PC-3 (cell line): Measurements from ENCODE around the gene SEPHS1. TPM values are rescaled to one million over a fixed set of nuclear protein-coding genes. Genes with fewer than 3 reads are reported as not detected.

ENCODE experiments used
- ATAC-seq: fragments of 200-7000 bp; cut with Tn5 transposase; 2 replicates; pipeline ENCODE4 v1.9.1; 2020; ENCODE audit warnings: mild to moderate bottlenecking, moderate library complexity
- BruUV-seq: library from RNA; stranded (reverse); fragments of 400-500 nt; replicated peaks from 2 replicates; lab custom pipeline; 2021; lab: Mats Ljungman, UMichigan
- CTCF ChIA-PET: fragments of 300-600 bp; sonication (Branson Sonifier 250); formaldehyde crosslinking; loops from one replicate; lab custom pipeline; 2022; ENCODE audit warnings: antibody characterized with exemption; lab: Charles Lee
- POLR2A ChIA-PET: fragments of 300-600 bp; sonication (Branson Sonifier 250); formaldehyde crosslinking; loops from one replicate; lab custom pipeline; 2022; ENCODE audit warnings: antibody characterized with exemption; ENCODE audit not compliant: unreplicated experiment; lab: Charles Lee
- DNase-seq: peaks from one replicate; pipeline ENCODE4 v3.0.0-alpha.2; 2015
- H2AFZ ChIP-seq: fragments of 300-600 bp; sonication (generic); 2 replicates; pipeline ENCODE4 v1.6.0; 2016; ENCODE audit warnings: antibody characterized with exemption, low read length
- H3F3A ChIP-seq: fragments of 300-600 bp; sonication (generic); one replicate; pipeline ENCODE4 v1.6.0; 2017; ENCODE audit warnings: antibody characterized with exemption, low read length, control low read depth, mild to moderate bottlenecking; ENCODE audit not compliant: unreplicated experiment
- H3K27ac ChIP-seq: fragments of 300-600 bp; sonication (generic); 2 replicates; pipeline ENCODE4 v1.5.1; 2016; ENCODE audit warnings: mild to moderate bottlenecking, low read length
- H3K27me3 ChIP-seq: fragments of 300-600 bp; sonication (generic); 2 replicates; pipeline ENCODE4 v1.6.1; 2016; ENCODE audit warnings: low read length, mixed read lengths
- H3K36me3 ChIP-seq: fragments of 300-600 bp; sonication (generic); 2 replicates; pipeline ENCODE4 v1.6.1; 2016; ENCODE audit warnings: low read depth, mixed run types, low read length, mixed read lengths
- H3K4me1 ChIP-seq: fragments of 300-600 bp; sonication (generic); 2 replicates; pipeline ENCODE4 v1.5.1; 2016; ENCODE audit warnings: low read length; ENCODE audit not compliant: insufficient read depth
- H3K4me2 ChIP-seq: fragments of 300-600 bp; sonication (generic); 2 replicates; pipeline ENCODE4 v1.6.0; 2016; ENCODE audit warnings: low read length
- H3K4me3 ChIP-seq: fragments of 300-600 bp; sonication (generic); 2 replicates; pipeline ENCODE4 v1.5.1; 2016; ENCODE audit warnings: mild to moderate bottlenecking, low read length, mixed read lengths
- H3K79me2 ChIP-seq: fragments of 300-600 bp; sonication (generic); 2 replicates; pipeline ENCODE4 v1.6.1; 2017; ENCODE audit warnings: low read length, mixed read lengths
- H3K9ac ChIP-seq: fragments of 300-600 bp; sonication (generic); 2 replicates; pipeline ENCODE4 v1.6.0; 2016; ENCODE audit warnings: mild to moderate bottlenecking, low read length
- H3K9me2 ChIP-seq: fragments of 300-600 bp; sonication (generic); replicated peaks from 2 replicates; pipeline ENCODE4 v1.6.1; 2016; ENCODE audit warnings: mixed run types, low read length, mixed read lengths
- H3K9me3 ChIP-seq: fragments of 300-600 bp; sonication (generic); 2 replicates; pipeline ENCODE4 v1.6.1; 2016; ENCODE audit warnings: low read length, mixed read lengths
- H4K20me1 ChIP-seq: fragments of 300-600 bp; sonication (generic); 2 replicates; pipeline ENCODE4 v1.6.1; 2016; ENCODE audit warnings: low read length, mixed read lengths
- CTCF ChIP-seq: fragments of 300-600 bp; sonication (generic); conservative IDR thresholded peaks from 2 replicates; pipeline ENCODE4 v1.5.1; 2017; ENCODE audit warnings: antibody characterized with exemption, low read depth, mild to moderate bottlenecking, low read length
- EZH2 ChIP-seq: fragments of 300-600 bp; sonication (generic); IDR thresholded peaks from one replicate; pipeline ENCODE4 v1.6.1; 2017; ENCODE audit warnings: antibody characterized with exemption, mild to moderate bottlenecking, low read length; ENCODE audit not compliant: unreplicated experiment
- EZH2phosphoT487 ChIP-seq: fragments of 300-600 bp; sonication (generic); IDR thresholded peaks from 2 replicates; pipeline ENCODE4 v1.6.1; 2018; ENCODE audit warnings: mild to moderate bottlenecking, antibody characterized with exemption, low read length, borderline replicate concordance
- intact Hi-C: fragments of 100-400 bp; cut with micrococcal nuclease; formaldehyde crosslinking; loops from 2 replicates; pipeline ENCODE4 v1.9.0; 2023
- total RNA-seq: library from RNA; depleted of rRNA; stranded (reverse); fragments of >200 nt; gene quantifications from 2 replicates; pipeline ENCODE4 v1.2.3, GENCODE V29; 2014

Gene SEPHS1
- total RNA-seq, 1 experiment from 2014 or later: 42.5 TPM

- DNase-seq: no peak
- Histone ChIP-seq H3K4me3 (no peak overlapping the region), H2AFZ (no peak overlapping the region), H4K20me1 (no peaks in the 10 kb centered on the region), H3K4me2 (no peak overlapping the region), H3F3A (no peaks in the 10 kb centered on the region), H3K9me3 (no peaks in the 10 kb centered on the region), H3K79me2 (peaks cover 32% of the 10 kb centered on the region), H3K27ac (no peak overlapping the region), H3K4me1 (no peaks in the 10 kb centered on the region), H3K36me3 (no peaks in the 10 kb centered on the region), H3K9ac (no peak overlapping the region), H3K27me3 (no peaks in the 10 kb centered on the region), H3K9me2 (no peaks in the 10 kb centered on the region)
- ChIA-PET POLR2A (no interaction called here), CTCF (no interaction called here)
- BruUV-seq: no TSS peak
- no peak for ATAC-seq
- no peak for TF ChIP-seq EZH2phosphoT487
- no peak for TF ChIP-seq EZH2
- TF ChIP-seq CTCF: no peak
- intact Hi-C loops: no loop called here
Measured at GRCh38 chr10:13340626-13341376, 7.3 kb downstream of the SEPHS1 start.

GRCh38 chr10:13340068-13340467, 8.0 kb downstream of the SEPHS1 start:
- DNase-seq: no peak
- Histone ChIP-seq H3K9me2 (no peaks in the 10 kb centered on the region), H3K4me3 (no peak overlapping the region), H3K9ac (no peak overlapping the region), H4K20me1 (no peaks in the 10 kb centered on the region), H3K4me1 (no peaks in the 10 kb centered on the region), H3K36me3 (no peaks in the 10 kb centered on the region), H3K27ac (no peak overlapping the region), H3F3A (no peaks in the 10 kb centered on the region), H2AFZ (no peak overlapping the region), H3K79me2 (peaks cover 25% of the 10 kb centered on the region), H3K9me3 (no peaks in the 10 kb centered on the region), H3K4me2 (no peak overlapping the region), H3K27me3 (no peaks in the 10 kb centered on the region)
- TF ChIP-seq EZH2phosphoT487: no peak
- TF ChIP-seq CTCF: no peak
- no peak for TF ChIP-seq EZH2
- ChIA-PET CTCF (no interaction called here), POLR2A (no interaction called here)
- intact Hi-C loops: no loop called here
- no peak for ATAC-seq
- no TSS peak for BruUV-seq

- H2AFZ ChIP-seq: no peak overlapping the region
- H3F3A ChIP-seq: no peaks in the 10 kb centered on the region
- H3K9ac ChIP-seq: no peak overlapping the region
- no peaks in the 10 kb centered on the region for H3K36me3 ChIP-seq
- TF ChIP-seq CTCF (no peak), EZH2phosphoT487 (no peak), EZH2 (no peak)
- no peaks in the 10 kb centered on the region for H3K27me3 ChIP-seq
- DNase-seq (no peak), ATAC-seq (no peak)
- H3K4me2 ChIP-seq: no peak overlapping the region
- ChIA-PET POLR2A (no interaction called here), CTCF (no interaction called here)
- no TSS peak for BruUV-seq
- intact Hi-C loops: no loop called here
- no peaks in the 10 kb centered on the region for H3K9me2 ChIP-seq
- no peak overlapping the region for H3K4me3 ChIP-seq
- H3K9me3 ChIP-seq: no peaks in the 10 kb centered on the region
- no peaks in the 10 kb centered on the region for H4K20me1 ChIP-seq
- H3K27ac ChIP-seq: no peak overlapping the region
- H3K4me1 ChIP-seq: no peaks in the 10 kb centered on the region
- H3K79me2 ChIP-seq: peaks cover 12% of the 10 kb centered on the region
Measured at GRCh38 chr10:13338390-13339110, 9.5 kb downstream of the SEPHS1 start.
